ENCODE results near the gene CNEP1R1. TPM values are rescaled to one million over a fixed set of nuclear protein-coding genes. Genes with fewer than 3 reads are reported as not detected.

CNEP1R1 gene
- total and polyA plus RNA-seq, 9 of the 15 experiments (the other 6 are each of a cell fraction or from before 2014, with no cell fraction given), result 7.6 to 20.1 (median 10.6) TPM

- TF ChIP-seq E2F6 (IDR thresholded peaks at IDR 0.05; ENCODE audit: borderline replicate concordance in 1 of 2, extremely low read depth in 1 of 2, insufficient read depth in 1 of 2, insufficient read length in 1 of 2, low read depth in 1 of 2, low read length in 1 of 2, poor library complexity in 1 of 2, severe bottlenecking in 1 of 2), result no peak
- TF ChIP-seq TAF1 (IDR thresholded peaks at IDR 0.05; ENCODE audit: control insufficient read depth, extremely low read depth, insufficient read depth, low read length, severe bottlenecking), result peak; percentile 6
- TF ChIP-seq HNRNPK (IDR thresholded peaks at IDR 0.05; ENCODE audit: low read depth, low read length, poor library complexity, severe bottlenecking), result no peak
- TF ChIP-seq SMC3 (conservative IDR thresholded peaks at IDR 0.05; ENCODE audit: insufficient read depth, low read depth, low read length), result no peak
- no peak for TF ChIP-seq KAT7 (CRISPR knock-in tag; IDR thresholded peaks at IDR 0.05; ENCODE audit: borderline replicate concordance)
- peak; percentile 34; the same call in 1 of the 2 replicates for TF ChIP-seq ELF1 (tag; IDR thresholded peaks at IDR 0.05)
- 0 out of 2 replicates have a peak, but pooled peaks have one; percentile 11 for TF ChIP-seq NKRF (IDR thresholded peaks at IDR 0.05; ENCODE audit: borderline replicate concordance)
- TF ChIP-seq ZNF778 (CRISPR knock-in tag; IDR thresholded peaks at IDR 0.05), result no peak
- 0 out of 2 replicates have a peak, but pooled peaks have one; percentile 7 for TF ChIP-seq EGR1 (conservative IDR thresholded peaks at IDR 0.05)
- TF ChIP-seq, protein P1, sequence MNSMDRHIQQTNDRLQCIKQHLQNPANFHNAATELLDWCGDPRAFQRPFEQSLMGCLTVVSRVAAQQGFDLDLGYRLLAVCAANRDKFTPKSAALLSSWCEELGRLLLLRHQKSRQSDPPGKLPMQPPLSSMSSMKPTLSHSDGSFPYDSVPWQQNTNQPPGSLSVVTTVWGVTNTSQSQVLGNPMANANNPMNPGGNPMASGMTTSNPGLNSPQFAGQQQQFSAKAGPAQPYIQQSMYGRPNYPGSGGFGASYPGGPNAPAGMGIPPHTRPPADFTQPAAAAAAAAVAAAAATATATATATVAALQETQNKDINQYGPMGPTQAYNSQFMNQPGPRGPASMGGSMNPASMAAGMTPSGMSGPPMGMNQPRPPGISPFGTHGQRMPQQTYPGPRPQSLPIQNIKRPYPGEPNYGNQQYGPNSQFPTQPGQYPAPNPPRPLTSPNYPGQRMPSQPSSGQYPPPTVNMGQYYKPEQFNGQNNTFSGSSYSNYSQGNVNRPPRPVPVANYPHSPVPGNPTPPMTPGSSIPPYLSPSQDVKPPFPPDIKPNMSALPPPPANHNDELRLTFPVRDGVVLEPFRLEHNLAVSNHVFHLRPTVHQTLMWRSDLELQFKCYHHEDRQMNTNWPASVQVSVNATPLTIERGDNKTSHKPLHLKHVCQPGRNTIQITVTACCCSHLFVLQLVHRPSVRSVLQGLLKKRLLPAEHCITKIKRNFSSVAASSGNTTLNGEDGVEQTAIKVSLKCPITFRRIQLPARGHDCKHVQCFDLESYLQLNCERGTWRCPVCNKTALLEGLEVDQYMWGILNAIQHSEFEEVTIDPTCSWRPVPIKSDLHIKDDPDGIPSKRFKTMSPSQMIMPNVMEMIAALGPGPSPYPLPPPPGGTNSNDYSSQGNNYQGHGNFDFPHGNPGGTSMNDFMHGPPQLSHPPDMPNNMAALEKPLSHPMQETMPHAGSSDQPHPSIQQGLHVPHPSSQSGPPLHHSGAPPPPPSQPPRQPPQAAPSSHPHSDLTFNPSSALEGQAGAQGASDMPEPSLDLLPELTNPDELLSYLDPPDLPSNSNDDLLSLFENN (IDR thresholded peaks at IDR 0.05; ENCODE audit: low read depth in 2 of 2, low read length in 2 of 2), result no peak
- no peak for TF ChIP-seq ZFP30 (CRISPR knock-in tag; IDR thresholded peaks at IDR 0.05; ENCODE audit: borderline replicate concordance)
- TF ChIP-seq SAP30 (IDR thresholded peaks at IDR 0.05; ENCODE audit: borderline replicate concordance, insufficient read depth, low read depth, low read length, poor library complexity, severe bottlenecking), result peak; percentile 66
- no peak for TF ChIP-seq RHOXF2B (CRISPR knock-in tag; conservative IDR thresholded peaks at IDR 0.05)
- TF ChIP-seq, protein P2, sequence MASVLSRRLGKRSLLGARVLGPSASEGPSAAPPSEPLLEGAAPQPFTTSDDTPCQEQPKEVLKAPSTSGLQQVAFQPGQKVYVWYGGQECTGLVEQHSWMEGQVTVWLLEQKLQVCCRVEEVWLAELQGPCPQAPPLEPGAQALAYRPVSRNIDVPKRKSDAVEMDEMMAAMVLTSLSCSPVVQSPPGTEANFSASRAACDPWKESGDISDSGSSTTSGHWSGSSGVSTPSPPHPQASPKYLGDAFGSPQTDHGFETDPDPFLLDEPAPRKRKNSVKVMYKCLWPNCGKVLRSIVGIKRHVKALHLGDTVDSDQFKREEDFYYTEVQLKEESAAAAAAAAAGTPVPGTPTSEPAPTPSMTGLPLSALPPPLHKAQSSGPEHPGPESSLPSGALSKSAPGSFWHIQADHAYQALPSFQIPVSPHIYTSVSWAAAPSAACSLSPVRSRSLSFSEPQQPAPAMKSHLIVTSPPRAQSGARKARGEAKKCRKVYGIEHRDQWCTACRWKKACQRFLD (CRISPR knock-in tag; IDR thresholded peaks at IDR 0.05), result no peak
- no peak for TF ChIP-seq SREBF1 (IDR thresholded peaks at IDR 0.05; ENCODE audit: borderline replicate concordance, low read depth, low read length)
- no peak for TF ChIP-seq KLF1 (tag; IDR thresholded peaks at IDR 0.05)
- TF ChIP-seq USF1 (CRISPR knock-in tag; IDR thresholded peaks at IDR 0.05), result no peak
- no peak for TF ChIP-seq ARNT (IDR thresholded peaks at IDR 0.05)
Observed at GRCh38 chr16:50025537-50025931, 509 bp downstream of the CNEP1R1 start (continued).
